GM19099 (cell line): ENCODE measurements around the gene RAB36.

Source experiments
- POLR2A ChIP-seq: IDR thresholded peaks from 3 replicates; pipeline ENCODE4 v1.6.1; 2011; ENCODE audit warnings: low read depth; ENCODE audit not compliant: insufficient read length; ENCODE audit errors: extremely low read depth

The RAB36 gene

GRCh38 chr22:23104187-23104971, 40.9 kb upstream of the RAB36 start:
- TF ChIP-seq POLR2A, result no peak

- TF ChIP-seq POLR2A, result no peak
These were observed 40.0 kb upstream of the RAB36 start for GRCh38 chr22:23105304-23105703.

GRCh38 chr22:23105919-23106318, 39.4 kb upstream of the RAB36 start:
- no peak for TF ChIP-seq POLR2A

DNA sequence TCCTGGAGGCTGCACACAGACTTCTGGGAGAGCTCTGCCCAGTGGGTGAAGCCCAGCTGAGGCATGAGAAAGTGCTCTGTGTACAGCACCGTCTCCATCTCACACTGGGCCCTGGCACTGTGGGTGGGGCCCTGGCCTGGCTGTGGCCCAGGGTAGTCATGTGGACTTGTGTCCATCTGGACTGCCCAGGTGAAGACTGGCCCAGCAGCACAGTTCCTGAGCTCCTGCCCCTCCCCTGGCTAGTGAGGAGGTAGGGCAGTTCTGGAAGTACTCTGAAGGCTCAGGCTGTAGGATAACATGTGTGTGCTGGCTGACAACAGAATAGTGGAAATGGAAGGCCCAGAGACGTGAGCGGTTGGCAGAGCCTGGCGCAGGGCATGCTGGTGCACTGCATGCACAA, 38.9 kb upstream of the RAB36 start:
- no peak for TF ChIP-seq POLR2A

DNA sequence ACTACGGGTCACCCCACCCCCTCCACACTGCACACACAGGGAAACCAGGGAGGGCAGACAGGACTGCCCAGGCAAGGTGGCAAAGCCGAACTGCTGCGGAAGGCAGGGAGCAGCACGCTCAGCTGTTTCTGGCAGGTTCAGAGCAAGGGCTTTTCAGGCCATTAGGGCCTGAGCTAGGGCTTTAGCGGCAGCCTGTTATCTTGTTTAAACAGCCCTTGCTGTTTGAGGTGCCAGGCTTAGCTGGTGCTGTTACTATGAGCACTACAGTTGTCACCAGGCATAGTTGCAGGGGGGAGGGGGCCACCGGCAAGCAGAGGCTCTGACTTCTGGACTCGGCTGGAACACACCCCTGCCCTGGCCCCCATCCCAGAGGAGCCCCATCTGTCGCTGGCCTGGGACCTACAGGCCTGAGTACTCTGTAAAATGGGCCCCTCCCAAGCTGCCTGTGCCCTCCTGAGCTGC, 38.3 kb upstream of the RAB36 start:
- no peak for TF ChIP-seq POLR2A

- no peak for TF ChIP-seq POLR2A
These were observed 37.6 kb upstream of the RAB36 start for GRCh38 chr22:23107487-23108248.

DNA sequence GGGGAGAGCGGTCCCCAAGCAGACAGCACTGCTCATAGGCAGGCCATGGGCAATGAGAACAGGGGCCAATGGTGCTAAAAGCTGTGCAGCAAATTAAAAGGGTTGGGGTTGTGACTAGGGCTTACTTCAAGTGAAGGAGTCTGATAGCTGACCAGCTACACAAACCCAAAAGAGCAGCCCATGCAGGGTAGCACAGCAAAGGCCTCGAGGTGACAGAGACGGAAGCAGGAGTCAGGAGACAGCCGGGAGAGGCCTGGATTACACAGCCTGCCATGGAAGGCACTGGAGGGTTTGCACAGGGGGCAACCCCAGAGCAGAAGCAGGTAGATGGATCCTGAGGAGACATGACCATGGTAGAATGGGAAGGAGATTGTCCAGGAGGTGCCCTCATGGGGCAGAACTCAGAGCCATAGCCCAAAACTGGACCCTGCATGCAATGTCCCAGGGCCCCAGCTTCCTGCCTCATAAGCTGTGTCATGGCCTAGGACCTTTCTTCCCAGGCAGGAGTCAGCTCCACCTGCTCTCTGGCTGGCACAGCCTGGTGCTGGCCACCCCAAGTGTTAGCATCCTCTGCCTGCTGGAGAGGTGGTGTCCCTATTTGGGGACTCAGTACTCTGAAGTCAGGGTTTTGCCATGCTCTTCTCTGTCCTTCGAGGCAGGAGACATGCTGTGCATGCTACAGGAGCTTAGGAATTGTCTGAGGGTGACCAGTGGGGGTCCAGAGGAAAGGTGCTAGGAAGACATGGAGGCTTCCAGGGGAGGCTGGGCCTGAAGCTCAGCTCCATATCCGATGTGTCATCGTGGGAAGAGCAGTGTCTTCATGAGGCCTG, 36.8 kb upstream of the RAB36 start:
- no peak for TF ChIP-seq POLR2A

- TF ChIP-seq POLR2A, result no peak
These were observed 36.3 kb upstream of the RAB36 start for GRCh38 chr22:23109079-23109347.

- no peak for TF ChIP-seq POLR2A
These were observed 35.8 kb upstream of the RAB36 start for GRCh38 chr22:23109441-23109978.

- TF ChIP-seq POLR2A, result no peak
These were observed 34.9 kb upstream of the RAB36 start for GRCh38 chr22:23110190-23110921.

DNA sequence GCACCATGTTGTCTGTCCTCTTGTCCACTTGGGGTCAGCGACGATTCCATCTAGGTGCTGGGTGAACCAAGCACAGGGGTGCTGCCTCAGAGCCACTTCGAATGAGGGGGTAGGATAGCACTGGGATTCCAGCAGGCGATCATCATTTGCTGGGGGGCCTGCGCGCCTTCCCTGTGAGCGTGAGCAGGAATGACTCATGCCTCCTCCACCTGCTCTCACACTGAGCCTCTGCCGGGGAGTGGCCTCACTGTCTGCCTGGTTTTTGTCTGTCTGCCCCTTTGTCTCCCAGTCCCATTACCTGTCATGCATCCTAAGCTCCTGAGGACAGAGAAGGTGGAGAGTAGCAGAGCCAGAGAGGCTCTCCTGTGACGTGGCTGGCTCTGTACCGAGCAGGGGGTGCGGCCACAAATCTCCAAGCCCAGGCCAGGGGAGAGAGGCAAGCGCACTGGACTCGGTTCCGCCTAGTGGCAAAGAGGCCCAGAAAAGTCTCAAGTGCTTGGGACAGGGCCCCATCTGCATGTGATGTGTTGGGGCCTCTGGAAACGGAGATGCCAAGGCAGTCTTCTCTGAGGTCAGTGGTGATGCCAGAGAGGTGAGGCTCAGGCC, 34.3 kb upstream of the RAB36 start:
- TF ChIP-seq POLR2A, result no peak

DNA sequence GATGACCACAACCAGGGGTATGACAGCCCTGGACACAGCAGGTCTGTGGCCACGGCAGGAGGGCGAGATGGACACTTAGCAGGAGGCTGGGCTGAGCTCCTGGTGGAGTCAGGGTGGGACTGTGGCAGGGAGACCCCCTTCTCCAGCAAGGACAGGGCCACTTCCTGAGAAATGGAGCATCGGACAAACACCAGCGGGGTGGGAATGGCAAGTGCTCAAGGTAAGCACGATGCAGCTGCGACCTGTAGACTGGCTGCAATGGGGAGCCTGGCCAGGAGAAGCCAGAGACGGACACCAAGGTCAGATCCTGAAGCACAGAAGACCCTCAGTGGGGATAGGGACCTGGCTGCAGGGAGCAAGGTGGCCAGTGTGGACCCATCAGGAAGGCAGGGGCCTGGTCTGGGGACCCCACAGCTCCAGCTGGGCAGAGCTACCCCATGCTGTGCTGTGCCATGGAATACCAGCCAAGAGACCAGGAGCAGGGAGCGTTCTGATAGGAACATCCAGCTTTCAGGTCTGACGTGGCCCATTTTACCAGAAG, 32.7 kb upstream of the RAB36 start:
- TF ChIP-seq POLR2A, result no peak

DNA sequence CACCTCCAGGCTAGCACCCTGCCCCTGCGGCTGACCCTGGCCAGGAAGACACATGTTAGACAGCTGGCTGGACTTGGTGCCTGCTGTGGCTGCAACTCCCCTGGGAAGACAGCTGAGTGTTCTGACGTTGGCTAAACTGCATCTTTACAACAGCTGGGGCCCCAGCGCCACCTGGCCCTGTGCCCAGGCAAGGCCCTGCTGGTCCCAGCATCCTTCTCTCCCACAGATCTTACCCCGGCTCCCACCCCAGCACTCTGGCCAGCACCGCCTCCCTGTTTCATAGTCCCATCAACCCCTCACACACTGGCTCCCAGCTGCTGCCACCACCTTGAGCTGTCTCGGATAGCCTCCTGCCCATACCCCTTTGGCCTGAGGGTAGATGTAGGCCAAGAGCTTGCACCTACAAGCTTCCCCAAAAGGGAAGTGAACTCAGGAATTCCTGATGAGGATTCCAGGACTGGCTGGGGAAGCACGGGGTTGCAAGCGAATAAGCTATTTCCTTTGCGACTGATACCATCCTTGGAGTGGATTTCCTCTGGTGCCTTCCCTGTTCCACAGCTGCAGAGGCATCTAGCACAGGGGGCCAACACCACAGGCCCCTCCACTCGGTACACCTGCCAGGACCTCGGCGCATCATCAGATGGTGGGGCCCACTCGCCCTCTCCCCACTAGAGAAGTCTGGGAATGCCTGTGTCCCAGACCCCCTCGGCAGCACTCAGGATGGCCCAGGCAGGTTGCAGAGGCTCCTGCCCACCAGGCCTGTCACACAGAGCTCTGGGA, 32.0 kb upstream of the RAB36 start:
- TF ChIP-seq POLR2A, result no peak

GRCh38 chr22:23113847-23114720, 31.2 kb upstream of the RAB36 start:
- TF ChIP-seq POLR2A, result no peak
